Endometrium (tissue), 2 donors: ENCODE results near the gene SPG7.
"Not testable (repeated sequence)": the region's sequence is repeated elsewhere in the genome, so short reads cannot be mapped to it uniquely, and the experiment has no call there.

Experiments
- FAIRE-seq: peaks from 2 replicates; lab custom pipeline; 2012; peaks lifted over from hg19 to GRCh38; lab: Jason Lieb, UNC
- donor health status: control.
- donor health status: control.

Gene SPG7

DNA sequence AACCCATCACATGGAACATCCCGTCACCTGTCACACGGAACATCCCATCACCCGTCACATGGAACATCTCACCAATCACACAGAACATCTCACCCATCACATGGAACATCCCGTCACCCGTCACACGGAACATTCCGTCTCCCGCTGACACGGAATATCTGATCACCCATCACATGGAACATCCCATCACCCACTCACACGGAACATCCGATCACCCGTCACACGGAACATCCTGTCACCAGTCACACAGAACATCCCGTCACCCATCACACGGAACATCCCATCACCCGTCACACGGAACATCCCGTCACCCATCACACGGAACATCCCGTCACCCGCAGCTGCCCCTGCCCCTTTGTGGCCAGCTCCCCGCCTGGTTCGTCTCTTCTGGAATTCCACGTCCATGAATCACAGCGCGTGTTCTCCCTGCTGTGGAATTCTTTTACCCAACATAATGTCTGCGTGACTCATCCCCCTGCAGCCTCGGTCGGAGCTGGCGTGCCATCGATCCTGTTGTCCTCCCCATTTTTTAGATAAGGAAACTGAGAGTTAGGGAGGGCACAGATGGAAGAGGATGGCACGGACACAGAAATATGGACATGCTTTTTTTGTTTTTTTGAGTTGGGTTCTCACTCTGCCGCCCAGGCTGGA, 73.0 kb downstream of the SPG7 start:
- no peak for FAIRE-seq

DNA sequence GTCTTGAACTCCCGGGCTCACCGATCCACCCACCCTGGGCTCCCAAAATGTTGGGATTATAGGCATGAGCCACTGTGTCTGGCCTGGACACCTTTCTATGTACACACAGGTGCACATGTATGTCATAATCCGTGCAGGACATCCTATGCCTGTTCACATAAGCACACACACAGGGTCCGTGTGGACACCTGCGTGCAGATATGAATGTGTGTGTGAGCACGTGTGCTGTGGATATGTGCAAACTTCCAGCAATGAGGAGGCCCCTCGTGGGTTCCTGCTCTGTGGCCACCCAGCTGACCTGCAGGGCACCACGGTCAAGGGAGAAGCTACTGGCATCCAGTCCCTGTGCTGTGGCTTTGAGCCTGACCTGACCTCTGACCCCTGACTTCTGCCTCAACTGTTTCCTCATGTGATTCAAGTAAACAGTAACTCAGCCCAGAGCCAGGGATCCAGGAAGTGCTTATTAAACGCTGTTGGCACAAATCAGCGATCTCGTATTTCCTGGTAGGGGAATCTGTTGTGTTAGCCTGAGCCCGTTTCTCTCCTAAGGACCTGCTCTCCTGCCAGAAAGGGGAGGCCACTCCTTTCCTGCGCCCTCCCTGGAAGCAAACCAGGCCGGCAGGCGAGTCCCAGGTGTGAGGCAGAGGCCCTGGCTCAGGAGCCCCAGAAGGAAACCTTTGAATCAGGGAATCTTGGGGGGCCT, 73.8 kb downstream of the SPG7 start:
- no peak for FAIRE-seq

DNA sequence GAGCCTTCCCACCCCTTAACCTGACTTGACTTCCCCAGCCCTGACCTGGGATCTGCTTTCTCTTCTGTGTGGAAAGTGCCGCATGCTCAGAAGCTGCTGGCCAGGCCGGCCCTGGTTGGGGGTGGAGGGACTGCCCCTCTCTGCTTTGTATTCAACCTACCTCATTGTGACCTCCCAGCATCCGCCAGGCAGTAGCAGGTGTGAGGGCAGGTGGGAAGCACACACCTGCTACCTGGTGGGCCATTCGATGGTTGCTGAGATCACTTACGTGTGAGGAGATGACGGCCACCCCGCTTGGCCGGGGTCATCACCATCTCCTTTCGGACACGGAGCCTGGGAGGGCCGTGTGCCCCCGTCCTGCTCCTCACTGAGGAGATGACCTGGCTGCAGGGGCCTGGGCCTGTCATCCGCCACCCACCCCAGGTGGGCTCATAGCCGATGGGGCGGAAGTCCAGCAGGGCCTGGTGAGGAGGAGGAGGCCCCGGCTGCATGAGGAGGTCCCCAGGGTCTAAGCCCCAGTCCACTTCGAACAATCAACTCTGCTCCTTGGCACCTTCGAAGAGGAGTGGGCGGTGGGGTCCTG, 74.5 kb downstream of the SPG7 start:
- FAIRE-seq: no peak

DNA sequence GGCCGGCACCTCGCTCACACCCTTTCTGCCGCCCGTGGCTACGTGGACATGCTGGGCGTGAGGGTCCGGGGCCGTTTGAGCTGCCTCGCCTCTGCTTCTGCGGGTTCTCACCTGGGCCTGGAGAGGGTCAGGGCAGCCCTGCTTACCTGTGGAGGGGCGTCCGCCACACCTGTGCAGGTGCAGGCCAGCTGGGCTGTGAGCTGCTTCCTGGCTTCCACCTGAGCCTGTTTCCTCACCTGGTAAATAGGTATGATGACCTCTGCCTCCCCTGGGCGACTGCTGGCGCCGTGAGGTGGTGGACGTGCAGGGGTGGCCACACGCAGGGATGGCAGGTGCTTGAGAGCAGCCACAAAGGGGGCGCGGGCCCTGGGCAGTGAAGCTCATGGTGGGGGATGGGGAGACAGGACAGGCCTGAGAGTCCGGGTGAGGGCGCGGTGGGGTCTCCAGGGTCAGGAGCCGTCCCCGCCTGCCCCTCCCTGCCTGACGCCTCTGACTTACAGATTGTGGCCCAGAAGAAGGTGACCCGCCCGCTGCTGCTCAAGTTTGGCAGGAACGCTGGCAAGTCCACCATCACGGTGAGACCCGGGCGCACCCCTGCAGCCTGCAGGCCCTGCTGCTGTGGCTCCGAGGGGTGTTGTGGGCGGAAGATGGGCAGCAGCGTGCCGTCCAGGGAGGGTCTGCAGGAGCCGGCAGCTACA, 75.1 kb downstream of the SPG7 start:
- FAIRE-seq: no peak

DNA sequence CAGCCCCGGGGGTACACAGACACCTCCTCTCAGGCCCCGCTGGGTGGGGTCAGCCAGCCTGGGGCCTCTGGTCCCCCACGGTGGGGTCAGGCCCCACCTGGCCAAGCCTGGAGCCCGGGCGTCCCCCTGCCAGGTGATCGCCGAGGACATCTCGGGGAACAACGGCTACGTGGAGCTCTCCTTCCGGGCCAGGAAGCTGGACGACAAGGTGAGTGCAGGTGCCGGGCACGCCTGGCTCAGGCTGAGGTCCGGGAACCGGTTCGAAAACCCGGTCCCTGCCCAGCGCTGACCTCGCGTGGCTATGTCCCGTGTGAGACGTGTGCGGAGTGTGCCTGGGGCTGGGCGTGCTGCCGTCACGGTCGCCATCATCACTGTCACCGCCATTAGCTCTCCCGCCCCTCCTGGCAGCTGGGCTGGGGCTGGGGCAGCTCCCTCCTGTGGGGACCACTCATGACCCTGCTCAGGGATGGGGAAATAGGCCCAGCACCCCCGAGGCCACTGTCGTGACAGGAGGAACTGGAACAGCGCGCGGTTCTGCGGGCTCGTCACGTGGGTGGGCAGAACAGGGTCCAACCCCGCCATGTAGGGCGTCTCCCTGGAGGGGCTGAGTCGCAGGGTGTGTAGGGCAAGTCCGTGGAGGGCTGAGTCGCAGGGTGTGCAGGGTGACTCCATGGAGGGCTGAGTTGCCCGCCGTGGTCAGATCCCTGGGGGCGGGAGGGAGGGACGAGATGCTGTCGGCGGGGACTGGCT, 75.9 kb downstream of the SPG7 start:
- FAIRE-seq: no peak

DNA sequence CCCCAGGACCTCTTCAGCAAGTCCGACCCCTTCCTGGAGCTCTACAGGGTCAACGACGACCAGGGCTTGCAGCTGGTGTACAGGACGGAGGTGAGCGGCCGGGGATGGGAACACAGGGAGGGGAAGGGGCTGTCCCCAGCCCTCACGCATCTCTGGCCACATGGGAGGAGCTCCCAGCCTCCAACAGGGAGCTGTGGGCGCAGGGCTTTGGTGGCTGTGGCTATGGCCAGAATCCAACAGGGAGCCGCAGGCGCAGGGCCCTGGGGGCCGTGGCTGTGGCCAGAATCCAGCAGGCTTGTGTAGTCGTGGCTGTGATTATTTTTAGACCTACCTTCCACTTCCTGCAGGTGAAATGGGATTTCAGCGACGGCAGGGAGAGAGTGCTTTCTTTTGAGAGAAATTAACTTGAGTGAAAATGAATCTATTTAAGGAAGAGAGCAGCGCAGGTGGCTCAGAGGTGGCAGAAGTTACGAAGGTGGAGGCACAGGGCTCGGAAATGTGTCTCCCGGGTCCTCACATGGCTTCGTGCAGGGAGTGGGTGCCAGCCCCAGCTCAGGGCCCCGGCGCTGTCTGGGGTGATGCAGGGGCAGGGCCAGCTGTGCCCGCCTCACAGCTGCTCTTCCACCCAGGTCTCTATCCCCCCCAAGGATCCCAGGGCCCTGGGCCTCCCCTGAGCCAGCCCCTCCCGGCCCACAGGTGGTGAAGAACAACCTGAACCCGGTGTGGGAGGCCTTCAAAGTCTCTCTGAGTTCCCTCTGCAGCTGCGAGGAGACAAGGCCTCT, 76.8 kb downstream of the SPG7 start:
- no peak for FAIRE-seq

DNA sequence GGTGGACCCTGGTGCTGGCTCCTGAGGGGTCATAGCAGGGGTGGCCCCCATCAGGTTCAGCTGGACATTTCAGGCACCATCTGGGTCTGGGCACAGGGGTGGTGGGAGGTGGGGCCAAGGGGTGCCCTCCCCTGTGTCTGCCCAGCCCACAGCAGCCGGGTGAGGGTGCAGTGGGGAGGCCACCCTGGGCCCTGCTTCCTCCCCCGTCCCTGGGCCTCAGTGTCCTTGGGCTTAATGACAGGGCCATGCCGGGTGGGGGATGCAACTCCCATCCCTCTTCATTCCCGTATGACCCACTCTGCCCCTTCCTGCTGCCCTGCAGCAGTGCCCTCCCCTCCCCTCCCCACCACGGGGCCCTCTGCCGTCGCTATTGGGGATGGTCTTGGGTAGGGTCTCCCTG, 78.0 kb downstream of the SPG7 start:
- FAIRE-seq: no peak

DNA sequence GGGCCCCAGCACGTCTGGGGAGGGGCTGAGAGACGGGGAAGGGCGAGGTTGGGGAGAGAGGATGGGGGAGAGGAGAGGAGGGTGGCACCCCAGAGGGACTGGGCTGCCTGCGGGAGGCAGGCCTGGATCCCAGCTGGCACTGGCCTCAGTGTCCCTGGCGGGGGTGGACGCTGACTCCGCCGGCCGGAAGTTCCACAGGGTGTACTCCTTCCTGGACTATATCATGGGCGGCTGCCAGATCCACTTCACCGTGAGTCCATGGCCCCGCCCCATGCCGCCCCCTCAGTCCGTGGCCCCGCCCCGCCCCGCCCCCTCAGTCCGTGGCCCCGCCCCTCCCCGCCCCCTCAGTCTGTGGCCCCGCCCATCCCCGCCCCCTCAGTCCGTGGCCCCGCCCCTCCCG, 78.7 kb downstream of the SPG7 start:
- no peak for FAIRE-seq

DNA sequence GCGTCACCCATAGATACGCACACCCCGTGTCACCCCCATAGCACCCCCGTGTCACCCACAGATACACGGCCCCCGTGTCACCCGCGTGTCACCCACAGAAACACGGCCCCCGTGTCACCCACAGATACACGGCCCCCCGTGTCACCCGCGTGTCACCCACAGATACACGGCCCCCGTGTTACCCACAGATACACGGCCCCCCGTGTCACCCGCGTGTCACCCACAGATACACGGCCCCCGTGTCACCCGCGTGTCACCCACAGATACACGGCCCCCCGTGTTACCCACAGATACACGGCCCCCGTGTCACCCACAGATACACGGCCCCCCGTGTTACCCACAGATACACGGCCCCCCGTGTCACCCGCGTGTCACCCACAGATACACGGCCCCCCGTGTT, 79.5 kb downstream of the SPG7 start:
- not testable (repeated sequence) for FAIRE-seq

DNA sequence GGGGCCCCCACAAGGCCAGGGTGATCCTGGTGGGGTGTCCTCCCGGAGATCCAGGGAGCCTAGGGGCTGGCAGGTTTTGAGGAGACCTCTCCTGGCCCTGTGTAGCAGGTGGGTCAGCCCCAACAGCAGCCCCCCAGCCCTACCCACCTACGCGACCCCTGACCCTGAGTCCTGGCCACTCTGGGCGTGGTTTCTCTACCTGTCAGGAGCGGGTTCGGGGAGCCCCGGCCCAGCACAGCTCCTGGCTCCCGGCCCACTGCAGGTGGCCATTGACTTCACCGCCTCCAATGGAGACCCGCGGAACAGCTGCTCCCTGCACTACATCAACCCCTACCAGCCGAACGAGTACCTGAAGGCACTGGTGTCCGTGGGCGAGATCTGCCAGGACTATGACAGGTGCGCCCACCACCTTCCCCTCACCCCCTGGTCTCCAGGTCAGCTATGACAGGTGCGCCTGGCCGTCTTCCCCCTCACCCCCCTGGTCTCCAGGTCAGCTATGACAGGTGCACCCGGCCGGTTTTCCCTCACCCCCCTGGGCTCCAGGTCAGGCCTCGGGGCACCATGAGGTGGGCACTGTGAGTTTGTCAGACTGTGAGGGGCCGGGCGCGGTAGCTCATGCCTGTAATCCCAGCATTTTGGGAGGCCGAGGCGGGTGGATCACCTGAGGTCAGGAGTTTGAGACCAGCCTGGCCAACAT, 80.4 kb downstream of the SPG7 start:
- no peak for FAIRE-seq

DNA sequence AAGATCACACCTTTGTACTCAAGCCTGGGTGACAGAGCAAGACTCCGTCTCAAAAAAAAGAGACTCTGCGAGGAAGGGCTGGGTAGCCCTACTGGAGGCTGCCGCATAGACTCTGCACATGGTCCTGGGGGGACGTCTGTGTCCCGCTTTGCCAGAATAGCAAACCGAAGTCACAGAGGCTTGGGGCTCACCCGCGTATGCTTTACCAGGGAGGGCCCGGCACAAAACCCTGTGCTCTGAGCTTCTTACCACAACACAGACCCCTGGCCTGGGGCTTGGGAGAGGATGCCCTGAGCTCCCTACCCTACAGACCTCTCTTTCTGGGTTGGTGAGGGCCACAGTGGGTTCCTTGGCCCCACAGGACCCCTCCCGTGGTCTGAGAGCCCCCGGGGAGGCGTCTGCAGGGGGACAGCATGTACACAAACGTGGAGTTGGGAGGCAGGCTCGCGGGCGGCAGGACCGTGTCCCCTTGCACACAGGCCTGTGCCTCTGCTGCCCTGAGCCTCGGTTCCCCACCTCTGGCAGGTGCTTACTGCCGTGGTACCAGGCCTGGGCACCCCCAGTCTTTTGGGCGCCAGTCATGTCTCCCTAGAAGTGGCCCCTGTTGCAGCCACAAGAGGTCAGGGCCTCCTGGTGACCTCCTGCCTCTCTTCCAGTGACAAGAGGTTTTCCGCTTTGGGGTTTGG, 81.2 kb downstream of the SPG7 start:
- no peak for FAIRE-seq

DNA sequence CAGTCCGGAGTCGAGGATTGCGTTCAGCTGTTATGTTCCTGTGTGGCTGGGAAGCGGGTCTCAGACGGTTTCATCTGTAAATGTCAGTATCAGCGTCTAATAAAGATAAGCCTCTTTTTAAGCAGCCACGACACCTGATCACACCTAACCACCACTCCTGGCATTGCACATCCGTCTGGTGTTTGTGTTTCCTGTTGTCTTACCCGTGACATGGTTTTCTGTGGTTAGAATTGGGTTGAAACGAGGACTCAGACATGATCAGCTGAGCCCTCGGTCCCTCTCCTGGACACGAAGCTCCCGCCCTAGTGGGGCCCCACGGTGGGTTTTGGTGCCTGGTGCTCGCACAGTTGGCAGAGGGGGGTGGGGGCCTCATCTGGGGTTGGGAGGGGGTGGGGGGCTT, 85.6 kb downstream of the SPG7 start:
- no peak for FAIRE-seq

DNA sequence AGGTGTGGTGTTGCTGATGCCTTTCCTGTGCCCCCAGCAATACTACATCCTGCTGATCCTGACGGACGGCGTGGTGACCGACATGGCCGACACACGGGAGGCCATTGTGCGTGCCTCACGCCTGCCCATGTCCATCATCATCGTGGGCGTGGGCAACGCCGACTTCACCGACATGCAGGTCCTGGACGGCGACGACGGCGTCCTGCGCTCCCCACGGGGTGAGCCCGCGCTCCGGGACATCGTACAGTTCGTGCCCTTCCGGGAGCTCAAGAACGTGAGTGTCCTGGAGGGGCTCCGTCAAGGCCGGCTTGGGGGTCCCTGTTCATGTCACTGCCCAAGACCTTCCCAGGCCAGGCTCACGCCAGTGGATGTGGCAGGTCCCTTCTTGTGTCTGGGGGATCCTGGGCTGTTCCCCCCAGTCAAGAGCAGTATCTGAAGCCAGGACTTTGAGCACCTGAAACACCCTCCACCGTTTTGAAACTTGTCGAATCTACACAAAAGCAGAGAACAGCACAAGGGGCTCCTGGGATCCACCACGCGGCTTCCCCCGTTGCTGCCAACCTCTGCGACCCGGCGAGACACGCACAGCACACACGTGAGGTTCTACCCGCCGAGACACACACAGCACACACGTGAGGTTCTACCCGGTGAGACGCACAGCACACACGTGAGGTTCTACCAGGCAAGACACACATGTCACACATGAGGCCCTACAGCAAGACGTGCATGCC, 87.3 kb downstream of the SPG7 start:
- FAIRE-seq: no peak

DNA sequence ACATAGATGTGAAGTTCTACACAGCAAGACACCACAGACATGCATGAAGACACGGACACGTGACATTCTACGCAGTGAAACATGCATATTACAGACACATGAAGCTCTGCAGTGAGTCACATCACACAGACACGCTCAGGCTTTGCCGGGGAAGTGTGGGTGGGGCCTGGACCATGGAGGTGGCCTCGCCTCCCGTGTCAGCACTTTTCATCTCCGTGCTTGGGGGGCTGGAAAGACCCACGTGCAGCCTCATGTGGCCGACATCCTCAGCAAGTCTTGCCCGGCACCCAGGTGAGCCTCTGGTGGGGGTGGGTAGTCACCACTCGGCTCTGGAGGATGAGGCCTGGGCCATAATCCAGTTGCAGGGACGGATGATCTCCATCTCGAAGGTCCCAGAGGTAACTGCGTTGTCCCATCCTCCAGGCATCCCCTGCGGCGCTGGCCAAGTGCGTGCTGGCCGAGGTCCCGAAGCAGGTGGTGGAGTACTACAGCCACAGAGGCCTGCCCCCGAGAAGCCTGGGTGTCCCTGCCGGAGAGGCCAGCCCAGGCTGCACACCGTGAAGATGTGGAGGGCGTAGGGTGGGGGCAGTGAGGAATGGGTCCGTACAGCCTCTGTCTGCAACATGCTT, 88.0 kb downstream of the SPG7 start:
- no peak for FAIRE-seq

DNA sequence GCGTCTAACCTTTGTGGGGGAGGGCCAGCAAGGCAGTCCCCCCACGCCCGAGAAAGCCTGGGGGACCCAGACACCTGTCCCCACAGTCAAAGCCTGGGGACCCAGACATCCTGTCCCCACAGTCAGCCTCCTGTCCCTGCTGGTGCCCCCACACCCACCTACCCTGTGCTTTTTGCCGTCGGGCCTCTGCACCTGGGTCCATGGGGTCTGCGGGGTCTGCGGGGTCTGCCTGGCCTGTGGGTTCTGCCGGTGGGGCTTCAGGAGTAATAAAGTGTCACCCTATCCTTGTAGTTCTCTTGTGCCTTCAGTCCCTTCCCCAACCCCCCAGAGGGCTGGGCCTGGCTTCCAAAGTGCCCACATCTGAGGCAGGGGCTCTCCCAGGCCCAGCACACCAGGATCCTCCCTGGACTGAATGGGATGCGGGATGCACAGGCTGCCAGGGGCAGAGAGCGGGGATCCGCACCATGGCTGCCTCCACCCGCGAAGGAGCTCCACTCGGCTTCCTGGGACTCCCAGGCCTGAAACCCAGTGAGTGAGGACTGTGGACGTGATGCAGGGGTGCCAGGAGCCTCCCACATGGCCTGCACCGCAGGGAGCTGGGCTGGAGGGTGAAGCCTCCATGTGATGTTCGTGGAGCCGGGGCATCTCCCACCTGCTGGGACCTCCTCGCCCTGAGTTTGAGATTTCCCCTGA, 88.9 kb downstream of the SPG7 start:
- FAIRE-seq: no peak

DNA sequence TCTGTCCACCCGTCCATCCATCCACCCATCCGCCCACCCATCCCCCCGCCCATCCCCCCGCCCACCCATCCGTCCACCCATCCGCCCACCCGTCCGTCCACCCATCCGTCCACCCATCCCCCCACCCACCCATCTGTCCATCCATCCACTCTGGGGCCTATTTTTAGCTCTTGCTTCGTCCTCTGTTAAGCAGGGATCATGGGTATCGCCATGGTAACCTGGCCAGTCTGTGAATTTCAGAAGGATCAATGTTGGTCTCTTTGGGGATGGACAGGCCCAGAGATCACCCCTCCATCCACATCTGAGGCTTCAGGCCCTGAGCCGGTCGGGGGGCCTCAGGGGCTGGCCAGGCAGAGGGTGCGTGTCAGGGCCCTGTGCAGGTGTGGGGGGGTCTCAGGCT, 90.0 kb downstream of the SPG7 start:
- no peak for FAIRE-seq

DNA sequence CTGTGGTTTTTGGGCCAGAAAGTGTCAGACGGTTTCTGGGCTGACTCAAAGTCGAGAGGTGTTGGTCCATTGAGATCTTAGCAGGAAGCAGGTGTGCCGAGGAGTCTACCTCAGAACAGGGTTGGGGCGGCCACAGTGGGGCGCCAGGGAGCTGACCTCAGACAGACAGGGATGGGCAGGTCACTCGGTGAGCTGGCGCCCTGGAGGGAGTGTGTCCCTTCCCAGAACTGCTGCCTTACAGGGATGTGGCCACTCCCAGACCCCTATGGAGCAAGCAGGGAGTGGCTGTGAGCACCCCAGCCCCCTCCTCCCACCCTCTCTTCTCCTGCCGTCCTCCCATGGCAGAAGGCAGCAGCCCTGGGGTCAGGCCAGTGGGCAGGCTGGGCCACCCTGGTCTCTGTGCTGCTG, 91.3 kb downstream of the SPG7 start:
- FAIRE-seq: no peak

DNA sequence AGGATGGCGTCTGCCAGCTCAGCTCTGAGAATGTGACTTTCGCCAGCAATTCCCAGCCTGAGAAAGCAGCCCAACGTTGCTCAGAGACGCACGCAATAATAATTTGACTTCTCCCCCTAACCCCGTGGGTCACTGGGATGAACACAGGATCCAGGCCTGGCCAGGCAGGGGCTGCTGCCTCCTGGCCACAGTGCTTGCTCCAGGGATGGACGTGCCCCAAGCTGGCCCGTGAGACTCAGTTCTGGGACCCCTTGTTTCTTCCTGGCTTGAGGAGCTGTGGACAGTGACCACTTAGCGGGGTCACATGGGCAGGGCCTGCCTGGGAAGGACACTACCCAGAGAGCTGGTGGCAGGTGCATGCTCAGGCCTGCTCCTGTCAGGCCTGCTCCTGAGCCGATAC, 91.7 kb downstream of the SPG7 start:
- no peak for FAIRE-seq

DNA sequence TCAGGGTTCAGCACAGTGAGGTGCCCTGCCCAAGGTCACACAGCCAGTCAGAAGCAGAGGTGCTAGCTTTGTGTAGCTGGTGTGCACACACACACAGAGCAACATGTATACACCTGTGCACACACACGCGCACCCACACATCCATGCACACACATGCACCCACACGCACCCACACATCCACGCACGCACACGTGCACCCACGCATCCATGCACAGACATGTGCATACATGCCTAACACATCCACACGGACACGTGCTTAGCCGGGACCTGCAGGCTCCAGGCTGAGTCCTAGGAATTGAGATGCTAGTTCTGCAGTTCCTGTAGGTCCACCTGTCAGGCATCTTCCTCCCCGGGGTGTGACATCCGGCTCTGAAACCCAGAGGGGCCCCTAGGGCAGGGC, 92.2 kb downstream of the SPG7 start:
- FAIRE-seq: no peak
